ENCODE measurements around the gene SLC1A5.
"Not testable (repeated sequence)": the region's sequence is repeated elsewhere in the genome, so short reads cannot be mapped to it uniquely, and the experiment has no call there.

SLC1A5 gene

DNA sequence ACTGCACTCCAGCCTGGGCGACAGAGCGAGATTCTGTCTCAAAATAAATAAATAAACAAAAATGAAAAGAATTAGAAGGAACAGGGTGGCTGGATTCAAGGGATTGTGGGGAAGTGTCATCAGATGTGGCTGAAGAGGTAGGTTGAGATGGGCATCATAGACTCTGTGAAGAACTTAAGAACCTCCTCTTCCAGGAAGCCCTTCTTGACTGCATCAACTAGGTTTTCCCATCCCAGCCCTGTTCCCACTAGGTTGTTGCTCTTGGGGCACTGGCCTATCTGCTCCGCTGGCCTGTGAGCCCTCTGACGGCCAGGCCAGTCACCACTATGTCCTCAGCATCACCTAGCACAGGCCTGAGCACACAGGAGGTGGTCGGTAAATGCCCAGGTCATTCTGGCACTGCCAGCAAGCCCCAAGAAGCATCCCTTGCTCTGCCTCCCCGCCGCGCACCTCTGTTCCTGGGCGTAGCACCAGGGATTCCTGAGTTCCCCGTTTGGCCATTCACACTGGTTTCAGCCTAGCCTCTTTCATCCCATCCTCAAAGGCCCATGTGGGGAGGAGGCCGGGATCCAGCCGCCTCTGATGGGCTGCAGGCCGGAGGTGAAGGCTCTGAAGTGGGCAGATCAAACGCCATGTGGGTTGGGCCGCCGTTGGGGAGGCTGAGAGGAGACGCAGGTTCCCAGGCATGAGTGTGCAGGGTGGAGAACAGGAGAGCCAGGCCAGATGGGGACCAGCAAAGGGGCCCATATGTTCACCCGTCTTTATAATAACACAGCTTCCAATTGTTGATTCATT, 27.6 kb upstream of the SLC1A5 start:
- no peak overlapping the region for H3K4me3 Mint-ChIP-seq
- H3K9me3 Mint-ChIP-seq: no peaks in the 10 kb centered on the region
- TF ChIP-seq, protein P1, sequence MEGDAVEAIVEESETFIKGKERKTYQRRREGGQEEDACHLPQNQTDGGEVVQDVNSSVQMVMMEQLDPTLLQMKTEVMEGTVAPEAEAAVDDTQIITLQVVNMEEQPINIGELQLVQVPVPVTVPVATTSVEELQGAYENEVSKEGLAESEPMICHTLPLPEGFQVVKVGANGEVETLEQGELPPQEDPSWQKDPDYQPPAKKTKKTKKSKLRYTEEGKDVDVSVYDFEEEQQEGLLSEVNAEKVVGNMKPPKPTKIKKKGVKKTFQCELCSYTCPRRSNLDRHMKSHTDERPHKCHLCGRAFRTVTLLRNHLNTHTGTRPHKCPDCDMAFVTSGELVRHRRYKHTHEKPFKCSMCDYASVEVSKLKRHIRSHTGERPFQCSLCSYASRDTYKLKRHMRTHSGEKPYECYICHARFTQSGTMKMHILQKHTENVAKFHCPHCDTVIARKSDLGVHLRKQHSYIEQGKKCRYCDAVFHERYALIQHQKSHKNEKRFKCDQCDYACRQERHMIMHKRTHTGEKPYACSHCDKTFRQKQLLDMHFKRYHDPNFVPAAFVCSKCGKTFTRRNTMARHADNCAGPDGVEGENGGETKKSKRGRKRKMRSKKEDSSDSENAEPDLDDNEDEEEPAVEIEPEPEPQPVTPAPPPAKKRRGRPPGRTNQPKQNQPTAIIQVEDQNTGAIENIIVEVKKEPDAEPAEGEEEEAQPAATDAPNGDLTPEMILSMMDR (IDR thresholded peaks at IDR 0.05): no peak
- no peaks in the 10 kb centered on the region for H3K36me3 Mint-ChIP-seq (ENCODE audit: low read depth)
- no peak for DNase-seq
- H3K27me3 Mint-ChIP-seq (ENCODE audit: low read depth, poor library complexity): no peaks in the 10 kb centered on the region
- no peak overlapping the region for H3K27ac Mint-ChIP-seq
- H3K4me1 Mint-ChIP-seq: peaks cover 35% of the 10 kb centered on the region

DNA sequence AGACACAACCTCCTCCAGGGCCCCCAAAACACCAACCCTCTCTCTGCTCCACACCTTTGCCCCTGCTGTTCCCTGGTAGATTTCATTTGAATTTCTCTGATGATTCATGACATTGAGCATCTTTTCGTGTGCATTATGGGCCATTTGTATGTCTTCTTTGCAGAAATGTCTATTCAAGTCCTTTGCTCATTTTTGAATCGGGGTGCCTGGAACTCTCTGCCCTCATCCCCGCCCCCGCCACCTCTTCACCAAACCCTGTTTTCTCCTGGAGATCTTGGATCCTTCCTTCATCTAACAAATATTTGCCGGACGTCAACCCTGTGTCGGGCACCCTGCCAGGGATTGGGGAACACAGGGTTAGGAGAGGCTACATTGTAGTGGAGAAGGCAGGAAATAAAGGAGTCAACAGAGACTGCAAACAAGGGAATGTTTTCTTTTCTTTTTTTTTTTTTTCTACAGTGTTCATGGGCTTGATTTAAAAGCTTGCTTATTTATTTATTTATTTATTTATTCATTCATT, 25.5 kb upstream of the SLC1A5 start:
- DNase-seq: no peak
- Mint-ChIP-seq H3K36me3 (ENCODE audit: low read depth) (no peaks in the 10 kb centered on the region), H3K4me1 (peaks cover 19% of the 10 kb centered on the region), H3K27ac (no peak overlapping the region), H3K4me3 (peak overlapping the region; percentile 36), H3K9me3 (no peaks in the 10 kb centered on the region), H3K27me3 (ENCODE audit: low read depth, poor library complexity) (no peaks in the 10 kb centered on the region)
- TF ChIP-seq, protein P1 (IDR thresholded peaks at IDR 0.05): no peak

GRCh38 chr19:46812977-46813838, 24.8 kb upstream of the SLC1A5 start:
- peak overlapping the region; percentile 66 for H3K27ac Mint-ChIP-seq
- H3K4me1 Mint-ChIP-seq: peaks cover 19% of the 10 kb centered on the region
- no peaks in the 10 kb centered on the region for H3K36me3 Mint-ChIP-seq (ENCODE audit: low read depth)
- peak; percentile 33 for DNase-seq
- peak overlapping the region; percentile 36 for H3K4me3 Mint-ChIP-seq
- TF ChIP-seq, protein P1 (IDR thresholded peaks at IDR 0.05): no peak
- no peaks in the 10 kb centered on the region for H3K9me3 Mint-ChIP-seq
- H3K27me3 Mint-ChIP-seq (ENCODE audit: low read depth, poor library complexity): no peaks in the 10 kb centered on the region

DNA sequence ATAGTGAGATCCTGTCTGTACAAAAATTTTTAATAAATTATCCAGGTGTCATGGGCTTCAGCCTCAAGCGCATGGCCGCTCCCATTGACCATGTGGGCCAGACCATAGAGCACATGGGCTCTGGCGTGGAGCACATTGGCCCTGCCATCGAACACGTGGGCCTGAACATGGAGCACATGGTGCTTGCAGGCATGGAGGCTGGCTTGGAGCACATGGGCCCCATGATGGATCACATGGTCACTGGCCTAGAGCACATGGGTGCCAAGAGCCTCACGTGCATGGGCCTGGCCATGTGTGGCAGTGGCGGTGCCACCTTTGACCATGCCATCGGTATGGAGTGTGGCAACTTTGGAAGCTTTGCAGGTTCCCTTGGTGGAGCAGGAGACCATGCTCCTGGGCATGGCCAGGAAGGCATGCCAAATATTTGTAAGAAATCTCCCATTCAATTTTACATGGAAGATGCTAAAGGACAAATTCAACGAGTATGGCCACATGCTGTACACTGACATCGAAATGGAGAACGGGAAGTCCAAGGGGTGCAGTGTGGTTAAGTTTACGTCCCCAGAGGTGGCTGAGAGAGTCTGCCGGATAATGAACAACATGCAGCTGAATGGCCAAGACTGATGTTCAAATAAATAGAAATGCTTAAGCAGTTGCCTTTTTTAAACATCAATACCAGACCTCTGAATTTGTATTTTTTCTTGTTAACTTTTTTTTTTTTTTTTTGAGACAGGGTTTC, 21.3 kb upstream of the SLC1A5 start:
- Mint-ChIP-seq H3K36me3 (ENCODE audit: low read depth) (no peaks in the 10 kb centered on the region), H3K27me3 (ENCODE audit: low read depth, poor library complexity) (no peaks in the 10 kb centered on the region), H3K27ac (no peak overlapping the region), H3K4me3 (no peak overlapping the region), H3K4me1 (peaks cover 20% of the 10 kb centered on the region), H3K9me3 (peaks cover 4% of the 10 kb centered on the region)
- TF ChIP-seq, protein P1 (IDR thresholded peaks at IDR 0.05): no peak
- no peak for DNase-seq

DNA sequence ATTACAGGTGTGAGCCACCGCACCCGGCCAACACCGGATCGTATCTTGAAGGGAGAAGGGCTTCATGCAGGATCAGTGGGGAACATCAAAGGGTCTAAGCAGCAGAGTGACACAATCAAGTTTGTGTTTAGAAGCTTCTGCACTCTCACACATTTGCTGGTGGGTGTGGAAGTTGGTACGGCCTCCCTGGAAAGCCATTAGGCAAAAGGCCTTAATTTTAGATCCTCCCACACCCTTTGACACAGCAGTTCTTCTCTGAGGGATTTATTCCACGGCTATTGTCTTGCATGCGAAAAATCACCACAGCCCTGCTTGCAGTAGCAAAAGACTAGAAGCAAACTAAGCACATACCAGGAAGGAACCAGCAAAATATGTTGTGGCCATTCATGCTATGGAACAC, 18.3 kb upstream of the SLC1A5 start:
- Mint-ChIP-seq H3K27me3 (ENCODE audit: low read depth, poor library complexity) (no peaks in the 10 kb centered on the region), H3K9me3 (peaks cover 4% of the 10 kb centered on the region), H3K27ac (no peak overlapping the region), H3K4me1 (peaks cover 6% of the 10 kb centered on the region), H3K4me3 (no peak overlapping the region), H3K36me3 (ENCODE audit: low read depth) (no peaks in the 10 kb centered on the region)
- DNase-seq: no peak
- TF ChIP-seq, protein P1 (IDR thresholded peaks at IDR 0.05): no peak

- H3K27ac Mint-ChIP-seq; H3K9me3 Mint-ChIP-seq; DNase-seq; H3K4me3 Mint-ChIP-seq; H3K4me1 Mint-ChIP-seq; H3K36me3 Mint-ChIP-seq (ENCODE audit: low read depth); H3K27me3 Mint-ChIP-seq (ENCODE audit: low read depth, poor library complexity): not testable (repeated sequence)
These were observed 16.0 kb upstream of the SLC1A5 start for GRCh38 chr19:46804432-46804831.
